GM21367 (cell line): ENCODE results near the gene HEATR5A.
A peak's percentile ranks its signal among the peaks of the same experiment; 100 is the strongest.
"Not testable (repeated sequence)": the region's sequence is repeated elsewhere in the genome, so short reads cannot be mapped to it uniquely, and the experiment has no call there.

ENCODE experiments used
- ATAC-seq: cut with Tn5 transposase; IDR thresholded peaks from one replicate; pipeline ENCODE4 v1.9.1; 2021; ENCODE audit not compliant: unreplicated experiment

The HEATR5A gene

DNA sequence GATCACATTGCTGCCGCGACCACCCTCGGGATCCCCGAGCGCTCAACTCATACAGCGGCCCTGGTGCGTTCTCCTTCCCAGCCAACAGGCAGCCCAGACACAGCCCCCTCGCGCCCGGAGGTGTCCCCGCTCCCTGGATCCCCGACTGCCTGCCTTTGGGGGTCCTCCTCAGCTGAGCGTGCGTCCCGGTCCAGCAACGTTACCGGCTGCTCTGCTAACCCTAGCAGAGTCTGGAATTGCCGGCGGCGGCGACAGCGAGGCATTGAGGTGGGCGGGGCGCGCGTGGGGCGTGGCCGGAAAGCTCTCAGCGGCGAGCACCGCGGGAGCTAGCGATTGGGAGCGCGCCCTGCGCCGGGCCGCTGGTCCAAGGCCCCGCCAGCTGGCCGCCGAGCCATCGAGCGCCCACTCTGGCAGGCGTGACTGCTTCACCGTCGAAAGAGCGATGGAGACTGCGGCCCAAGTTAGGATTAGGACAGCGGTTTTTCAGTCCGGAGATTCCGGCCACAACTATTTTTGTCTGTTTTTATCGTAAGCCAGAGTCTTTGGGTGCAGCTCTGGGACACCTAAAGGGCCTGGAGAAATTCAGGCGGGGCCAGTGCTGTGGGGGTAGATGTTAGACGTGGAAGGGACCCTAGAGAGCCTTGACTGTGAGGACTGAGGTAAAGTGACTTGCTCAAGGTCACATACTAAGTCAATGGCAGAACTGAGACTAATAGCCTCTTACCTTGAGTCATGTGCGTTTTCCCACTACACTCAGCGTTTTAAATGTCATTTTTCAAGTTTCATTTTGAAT, at the start of gene HEATR5A:
TSS of gene HEATR5A (minus strand) at position 232 of the 793 bp plus-strand sequence. CDS start 17,575 bp downstream, outside the sequence.
- ATAC-seq = peak; percentile 97

DNA sequence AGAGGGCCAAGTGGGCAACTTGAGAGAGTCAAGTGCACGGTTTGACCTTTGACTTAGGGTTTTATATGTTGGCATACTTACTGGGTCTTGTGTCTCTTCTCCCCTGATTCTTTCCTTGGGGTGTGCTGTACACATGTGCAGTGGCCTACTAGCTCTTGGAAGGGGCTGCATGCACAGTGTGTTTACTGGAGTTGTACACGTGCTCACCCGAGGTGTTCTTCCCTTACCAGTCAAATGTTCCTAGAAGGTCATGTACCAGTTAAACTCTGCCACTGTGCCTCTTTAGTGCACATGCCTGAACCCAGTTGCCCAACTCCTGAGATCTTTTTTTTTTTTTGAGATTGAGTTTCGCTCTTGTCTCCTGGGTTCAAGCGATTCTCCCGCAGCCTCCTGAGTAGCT, 46.2 kb upstream of the HEATR5A start:
- ATAC-seq = no peak

DNA sequence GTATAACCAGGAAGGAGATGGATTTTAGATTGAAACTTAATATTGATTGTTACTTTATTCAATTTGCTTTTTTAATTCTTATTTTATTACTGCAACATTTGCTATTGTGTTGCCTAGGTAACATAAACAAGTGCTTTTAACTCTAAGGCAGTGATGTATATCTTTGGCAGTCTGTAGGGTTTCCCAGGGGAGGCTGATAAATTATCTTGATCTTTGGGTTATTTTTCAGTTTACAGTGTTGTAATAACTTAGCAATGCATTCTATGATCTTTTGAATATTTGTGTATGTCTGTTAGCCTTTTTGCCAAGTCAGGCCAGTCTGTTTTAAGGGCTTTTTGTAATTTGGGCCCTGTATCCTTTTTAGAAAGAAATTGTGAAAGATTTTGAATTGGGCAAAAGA, 44.8 kb upstream of the HEATR5A start:
- ATAC-seq = no peak

DNA sequence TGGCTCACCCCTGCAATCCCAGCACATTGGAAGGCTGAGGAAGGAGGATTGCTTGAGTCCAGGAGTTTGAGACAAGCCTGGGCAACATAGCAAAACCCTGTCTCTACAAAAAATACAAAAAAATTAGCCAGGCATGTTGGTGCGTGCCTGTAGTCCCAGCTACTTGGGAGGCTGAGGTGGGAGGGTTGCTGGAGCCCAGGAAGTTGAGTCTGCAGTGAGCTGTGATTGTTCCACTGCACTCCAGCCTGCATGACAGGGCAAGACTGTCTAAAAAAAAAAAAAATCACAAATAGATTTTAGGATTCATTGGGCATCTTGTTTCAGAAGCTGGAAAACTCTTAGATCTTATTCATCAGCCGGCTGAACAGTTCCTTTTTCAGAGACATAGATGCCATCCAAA, 42.1 kb upstream of the HEATR5A start:
- not testable (repeated sequence) for ATAC-seq

DNA sequence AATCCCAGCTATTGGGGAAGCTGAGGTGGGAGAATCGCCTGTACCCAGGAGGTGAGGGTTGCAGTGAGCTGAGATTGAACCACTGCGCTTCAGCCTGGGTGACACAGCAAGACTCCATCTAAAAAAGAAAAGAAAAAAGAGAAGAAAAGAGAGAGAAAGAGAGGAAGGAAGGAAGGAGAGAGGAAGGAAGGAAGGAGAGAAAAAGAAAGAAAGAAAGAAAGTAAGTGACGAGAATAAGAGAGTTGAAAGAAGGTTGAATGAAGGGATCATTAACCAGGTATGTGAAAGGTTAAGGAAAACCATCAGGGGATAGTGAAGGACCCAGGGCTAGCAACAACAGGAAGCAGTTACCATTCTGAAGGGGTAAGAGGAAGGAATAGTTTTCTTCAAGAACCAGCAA, 41.2 kb upstream of the HEATR5A start:
- ATAC-seq = no peak

DNA sequence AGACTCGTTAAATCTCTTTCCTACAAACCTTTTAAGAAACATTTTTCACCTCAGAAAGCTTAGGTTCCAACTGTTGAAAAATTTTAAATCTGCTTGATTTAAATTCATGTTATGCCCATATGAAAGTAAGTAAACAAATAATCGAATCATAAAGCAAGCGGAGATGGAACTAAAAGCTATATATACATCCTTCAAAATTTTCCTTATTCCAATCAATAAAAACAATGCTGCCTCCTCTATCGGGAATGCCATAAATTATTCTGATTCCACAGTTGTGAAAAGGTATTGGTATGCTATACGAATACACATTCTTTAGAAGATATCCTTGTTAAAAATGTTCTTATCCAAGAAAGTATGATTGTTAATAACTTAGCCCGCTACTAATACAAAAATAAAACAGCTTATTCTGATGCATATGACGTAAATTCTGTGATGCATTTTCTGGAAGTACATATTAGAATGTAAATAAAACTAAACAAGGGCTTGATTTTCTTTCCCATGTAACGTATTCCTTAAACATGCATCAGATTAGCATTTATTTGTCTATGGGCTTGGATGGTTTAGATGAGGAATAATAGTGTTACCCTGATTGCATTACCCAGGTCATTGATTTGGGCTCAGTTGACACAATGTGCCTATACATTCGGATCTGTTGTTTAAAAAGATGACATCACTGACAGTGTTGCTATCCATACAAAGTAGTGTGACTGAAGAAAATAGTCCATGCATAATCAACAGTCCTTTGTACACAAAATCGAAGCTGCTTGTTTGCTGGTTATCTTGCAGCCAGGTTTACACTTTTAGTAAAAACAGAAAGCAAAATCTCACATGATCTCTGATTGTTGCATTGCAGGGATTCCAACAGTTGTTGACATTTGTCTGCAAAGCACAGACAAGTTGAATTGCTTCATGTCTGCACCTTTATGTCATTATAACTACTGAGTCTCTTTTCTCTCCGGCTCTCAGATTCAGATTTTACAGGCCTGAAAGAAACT, 37.6 kb upstream of the HEATR5A start:
- no peak for ATAC-seq

DNA sequence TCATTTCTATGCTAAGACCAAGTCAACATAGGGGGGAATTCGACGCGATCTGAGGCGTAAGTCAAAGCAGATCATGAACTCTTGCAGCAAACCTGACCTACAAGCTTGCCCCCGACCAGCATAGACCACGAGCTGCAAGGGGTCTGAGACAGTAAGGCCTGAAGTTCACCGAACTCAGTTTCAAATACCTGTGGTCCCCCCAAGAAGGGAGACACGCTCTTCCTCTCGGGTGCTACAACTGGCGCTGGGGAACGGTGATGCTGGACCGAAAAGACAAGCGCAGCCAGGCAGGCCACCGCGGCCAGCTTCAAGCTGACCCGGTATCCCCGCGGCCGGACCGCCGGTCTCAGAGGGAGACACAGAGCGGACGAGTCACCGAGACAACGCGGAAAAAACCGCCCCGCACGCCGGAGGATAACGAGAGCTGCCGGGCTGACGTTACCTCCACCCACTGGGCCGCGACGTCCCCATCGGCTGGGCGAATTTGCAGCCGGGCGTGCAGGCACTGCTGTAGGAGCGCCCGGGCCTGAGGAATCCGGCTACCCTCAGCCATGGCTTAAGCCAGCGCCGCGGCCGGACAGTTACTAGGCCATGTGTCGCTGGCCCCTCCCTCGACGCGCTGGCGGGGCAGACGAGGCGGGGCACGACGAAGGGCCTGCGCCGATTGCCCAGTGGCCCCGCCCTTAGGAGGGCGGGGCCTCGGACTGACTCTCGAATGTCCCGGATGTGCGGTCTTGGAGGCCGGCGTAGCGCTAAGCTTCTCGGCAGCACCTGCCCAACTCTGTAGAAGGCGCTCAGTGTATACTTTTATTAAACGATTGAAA, 36.7 kb upstream of the HEATR5A start, which contains the start of gene DTD2:
TSS of gene DTD2 (minus strand) at position 666 of the 824 bp plus-strand sequence. CDS start at position 553, 113 bp downstream.
- peak; percentile 98 for ATAC-seq

DNA sequence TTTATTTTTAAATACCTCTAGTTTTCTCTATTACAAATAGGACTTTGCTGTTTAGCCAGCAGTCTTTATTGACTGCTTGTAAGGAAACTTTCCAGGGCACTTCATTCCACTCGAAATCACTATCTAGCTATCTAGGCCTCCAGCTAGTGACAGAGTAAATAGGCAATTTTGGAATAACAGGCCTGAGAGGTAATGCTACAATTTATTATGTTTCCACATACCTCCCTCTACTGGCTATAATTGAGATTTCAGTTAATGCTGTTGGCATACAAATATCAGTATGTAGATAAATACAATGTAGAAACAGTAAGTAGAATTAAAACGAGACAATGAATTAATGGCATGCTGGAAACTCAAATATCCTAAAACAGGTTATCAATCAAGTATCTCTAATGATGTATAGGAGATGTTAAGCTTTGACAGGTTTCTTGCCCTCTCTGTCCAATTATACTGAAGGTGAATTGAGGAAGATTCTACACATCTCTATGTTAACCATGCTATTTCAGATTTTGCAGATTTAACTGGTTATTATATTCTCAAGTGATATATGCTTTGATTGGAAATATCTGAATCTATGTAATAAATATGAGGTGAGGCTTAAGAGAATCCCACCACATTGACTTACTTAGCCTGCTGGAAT, 29.7 kb upstream of the HEATR5A start:
- ATAC-seq = no peak

DNA sequence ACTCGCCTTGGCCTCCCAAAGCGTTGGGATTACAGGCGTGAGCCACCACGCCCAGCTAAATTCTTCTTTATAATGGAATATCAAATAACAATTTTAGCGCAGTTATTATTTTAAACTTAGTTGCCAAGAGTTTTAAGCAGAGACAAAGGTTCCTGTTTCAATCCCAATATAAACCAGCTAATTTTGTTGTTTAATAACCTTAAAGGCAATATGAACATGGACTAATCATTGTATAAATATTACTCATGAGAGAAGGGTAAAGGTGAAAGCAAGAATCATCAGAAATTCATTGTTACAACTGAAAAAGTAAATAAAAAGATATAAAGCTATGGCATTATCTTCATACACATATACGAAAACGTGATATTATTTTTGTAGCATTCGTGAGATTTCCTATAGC, 28.8 kb upstream of the HEATR5A start:
- ATAC-seq = no peak

DNA sequence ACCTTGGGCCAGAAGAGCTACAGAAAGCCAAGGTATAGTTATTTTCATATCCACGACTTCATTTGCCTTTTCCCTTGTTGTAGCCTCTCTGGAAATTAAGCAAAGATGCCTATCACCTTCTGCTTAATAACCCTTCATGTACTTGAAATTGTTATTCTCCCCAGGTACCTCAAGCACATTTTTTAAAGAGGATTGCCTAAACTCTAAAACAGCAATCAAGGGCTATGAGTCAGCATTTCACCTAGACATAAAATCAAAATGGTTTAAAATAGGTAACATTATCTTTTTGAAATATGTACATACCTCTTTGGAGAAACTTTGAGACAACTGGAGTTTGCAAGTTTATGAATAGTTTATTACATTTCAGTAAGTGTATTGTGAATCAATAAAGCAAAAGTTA, 25.4 kb upstream of the HEATR5A start:
- ATAC-seq = no peak

DNA sequence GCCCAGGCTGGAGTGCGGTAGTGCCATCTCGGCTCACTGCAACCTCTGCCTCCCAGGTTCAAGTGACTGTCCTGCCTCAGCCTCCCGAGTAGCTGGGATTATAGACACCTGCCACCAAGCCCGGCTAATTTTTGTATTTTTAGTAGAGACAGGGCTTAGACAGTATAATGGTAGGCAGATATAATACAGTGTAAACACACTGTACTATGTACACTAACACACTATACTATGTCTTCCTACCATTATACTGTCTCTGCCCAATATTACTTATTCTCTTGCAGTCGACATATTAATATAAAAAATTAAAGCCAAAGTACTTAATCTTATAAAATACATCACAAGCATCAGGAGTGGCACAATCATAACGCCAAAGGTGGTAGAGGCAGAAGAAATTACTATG, 21.9 kb upstream of the HEATR5A start:
- no peak for ATAC-seq

DNA sequence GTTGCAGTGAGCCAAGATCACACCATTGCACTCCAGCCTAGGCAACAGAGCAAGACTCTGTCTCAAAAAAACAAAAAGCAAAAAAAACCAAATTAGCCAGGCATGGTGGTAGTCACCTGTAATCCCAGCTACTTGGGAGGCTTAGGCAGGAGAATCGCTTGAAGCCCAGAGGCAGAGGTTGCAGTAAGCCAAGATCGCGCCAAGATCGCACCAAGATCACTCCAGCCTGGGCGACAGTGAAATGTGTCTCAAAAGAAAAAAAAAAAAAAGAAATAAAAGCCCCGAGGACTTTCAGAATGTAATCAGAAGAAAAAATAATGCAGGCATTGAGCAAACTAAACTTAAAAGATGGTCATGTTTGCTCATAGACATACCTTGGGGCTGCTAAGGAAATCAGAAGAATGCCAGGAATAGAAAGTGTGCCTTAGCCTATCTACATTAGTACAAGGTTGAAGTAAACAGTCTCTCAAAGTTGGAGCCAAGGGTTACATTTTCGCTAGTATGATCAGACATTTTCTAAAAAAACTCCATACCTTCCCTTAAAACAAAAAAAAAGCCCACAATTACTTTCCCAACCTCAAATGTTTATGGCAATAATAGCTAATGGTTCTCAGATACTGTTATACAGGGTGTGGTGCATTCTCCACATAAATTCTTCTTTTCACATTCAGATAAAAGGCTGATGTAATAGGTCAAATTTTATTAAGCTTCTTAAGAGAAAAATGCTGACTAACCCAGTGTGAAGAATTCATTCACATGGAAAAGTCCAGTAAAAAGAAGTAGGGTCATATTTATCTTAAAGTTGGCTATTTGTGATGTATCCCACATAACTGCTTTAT, 21.1 kb upstream of the HEATR5A start:
- ATAC-seq = no peak

DNA sequence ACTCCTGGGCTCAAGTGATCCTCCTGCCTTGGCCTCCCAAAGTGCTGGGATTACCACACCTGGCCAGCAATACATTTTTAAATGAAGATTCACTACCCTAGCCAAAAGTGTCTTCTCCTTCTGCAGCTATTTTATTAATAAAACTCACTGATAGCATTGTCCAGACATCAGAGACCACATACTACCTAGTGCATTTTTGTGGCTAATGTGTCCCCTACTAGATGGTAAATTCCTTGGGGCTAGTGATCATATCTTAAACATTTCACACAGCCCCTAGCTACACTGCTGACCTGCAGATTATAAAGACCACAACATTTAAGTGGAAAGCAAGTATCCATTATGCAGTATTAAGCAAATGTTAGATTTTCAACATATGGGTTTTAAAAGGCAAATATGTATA, 19.9 kb upstream of the HEATR5A start:
- ATAC-seq = no peak

DNA sequence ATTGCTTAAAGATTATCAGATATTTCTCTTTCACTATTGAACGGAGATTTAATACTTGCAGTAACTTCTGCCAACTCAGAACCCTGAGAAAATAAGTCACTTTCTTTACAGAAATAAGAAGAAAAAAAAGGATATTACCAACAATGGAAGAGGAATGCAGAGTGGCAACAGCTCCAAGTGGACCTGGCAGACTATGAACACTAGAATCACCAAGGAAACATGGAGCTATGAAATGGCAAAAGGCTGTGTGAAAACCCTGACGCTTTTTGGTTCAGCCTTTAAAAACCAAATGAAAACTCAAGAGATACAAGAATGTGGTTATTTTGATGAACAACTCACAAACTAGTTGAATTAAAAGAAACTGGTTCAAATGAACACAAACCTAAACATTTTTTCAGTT, 19.2 kb upstream of the HEATR5A start:
- no peak for ATAC-seq

DNA sequence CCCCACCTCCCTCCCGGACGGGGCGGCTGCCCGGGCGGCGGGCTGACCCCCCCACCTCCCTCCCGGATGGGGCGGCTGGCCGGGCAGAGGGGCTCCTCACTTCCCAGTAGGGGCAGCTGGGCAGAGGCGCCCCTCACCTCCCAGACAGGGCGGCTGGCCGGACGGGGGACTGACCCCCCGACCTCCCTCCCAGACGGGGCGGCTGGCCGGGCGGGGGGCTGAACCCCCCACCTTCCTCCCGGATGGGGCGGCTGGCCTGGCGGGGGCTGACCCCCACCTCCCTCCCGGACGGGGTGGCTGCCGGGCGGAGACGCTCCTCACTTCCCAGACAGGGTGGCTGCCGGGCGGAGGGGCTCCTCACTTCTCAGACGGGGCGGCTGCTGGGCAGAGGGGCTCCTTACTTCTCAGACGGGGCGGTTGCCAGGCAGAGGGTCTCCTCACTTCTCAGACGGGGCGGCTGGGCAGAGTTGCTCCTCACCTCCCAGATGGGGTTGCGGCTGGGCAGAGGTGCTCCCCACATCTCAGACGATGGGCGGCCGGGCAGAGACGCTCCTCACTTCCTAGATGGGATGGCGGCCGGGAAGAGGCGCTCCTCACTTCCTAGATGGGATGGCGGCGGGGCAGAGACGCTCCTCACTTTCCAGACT, 16.8 kb upstream of the HEATR5A start:
- not testable (repeated sequence) for ATAC-seq

DNA sequence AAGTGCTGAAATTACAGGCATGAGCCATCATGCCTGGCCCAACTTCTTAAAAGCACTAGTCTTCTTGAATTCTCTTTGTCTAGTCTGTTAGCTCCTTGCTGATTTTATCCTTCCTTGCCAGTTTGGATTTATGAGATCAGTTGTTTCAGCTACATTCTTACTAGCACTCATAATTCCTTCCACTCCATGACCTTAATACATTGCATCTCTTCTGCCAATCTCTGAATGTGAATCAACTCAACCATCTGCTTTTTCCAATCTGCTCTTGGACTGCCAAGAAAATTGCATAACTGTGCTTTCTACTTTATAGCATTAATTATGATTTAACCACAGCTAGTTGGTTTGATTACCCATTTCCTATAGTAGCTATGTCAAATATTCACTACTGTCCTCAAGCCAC, 14.9 kb upstream of the HEATR5A start:
- no peak for ATAC-seq

DNA sequence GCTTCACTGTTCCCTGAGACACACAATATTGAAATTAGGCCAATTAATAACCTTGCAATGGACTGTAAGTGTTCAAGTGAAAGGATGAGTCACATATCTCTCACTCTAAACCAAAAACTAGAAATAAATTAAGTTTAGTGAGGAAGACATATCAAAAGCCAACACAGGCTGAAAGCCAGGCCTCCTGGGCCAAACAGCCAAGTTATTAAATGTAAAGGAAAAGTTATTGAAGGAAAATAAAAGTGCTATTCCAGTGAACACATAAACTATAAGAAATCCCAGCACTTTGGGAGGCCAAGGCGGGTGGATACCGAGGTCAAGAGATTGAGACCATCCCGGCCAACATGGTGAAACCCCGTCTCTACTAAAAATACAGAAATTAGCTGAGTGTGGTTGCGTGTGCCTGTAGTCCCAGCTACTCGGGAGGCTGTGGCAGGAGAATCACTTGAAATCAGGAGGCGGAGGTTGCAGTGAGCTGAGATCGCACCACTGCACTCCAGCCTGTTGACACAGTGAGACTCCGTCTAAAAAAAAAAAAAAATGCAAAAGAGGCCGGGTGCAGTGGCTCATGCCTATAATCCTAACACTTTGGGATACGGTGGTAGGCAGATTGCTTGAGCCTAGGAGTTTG, 10.4 kb upstream of the HEATR5A start:
- ATAC-seq = no peak

DNA sequence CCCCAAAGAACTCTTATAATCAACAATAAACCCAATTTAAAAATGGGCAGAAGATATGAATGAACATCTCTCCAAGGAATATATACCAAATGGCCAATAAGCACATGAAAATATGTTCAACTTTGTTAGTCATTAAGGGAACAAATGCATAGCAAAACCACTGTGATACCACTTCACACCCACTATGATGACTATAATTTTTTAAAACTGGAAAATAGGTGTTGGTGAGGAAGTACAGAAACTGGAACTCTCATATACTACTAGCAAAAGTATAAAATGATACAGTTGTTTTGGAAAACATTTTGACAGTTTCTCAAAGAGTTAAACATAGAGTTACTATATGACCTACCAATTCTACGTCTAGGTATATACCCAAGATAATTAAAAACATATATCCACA, 9.4 kb upstream of the HEATR5A start:
- no peak for ATAC-seq

DNA sequence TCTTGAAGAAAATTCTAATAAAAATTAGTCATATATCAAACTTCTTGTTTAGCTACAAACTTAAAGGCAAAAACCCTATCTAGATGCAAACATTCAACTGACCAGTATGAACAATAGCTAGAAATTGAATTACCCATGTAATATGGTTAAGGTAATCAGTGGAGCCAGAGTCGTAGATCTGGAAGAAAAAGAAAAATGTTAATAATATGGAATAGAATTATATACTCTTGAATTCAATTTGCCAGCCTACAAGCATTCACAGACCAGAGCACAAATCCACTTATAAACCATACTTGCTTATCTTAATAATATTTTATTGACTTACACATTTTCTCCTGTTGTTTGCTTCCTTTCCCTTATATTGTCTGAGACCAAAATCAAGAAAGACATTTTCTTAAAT, 7.7 kb upstream of the HEATR5A start:
- ATAC-seq = no peak
